Ovary (tissue), 9 donors: ENCODE data around the gene MAP1LC3B2. TPM values are rescaled to one million over a fixed set of nuclear protein-coding genes. Genes with fewer than 3 reads are reported as not detected.

ENCODE experiments used
- DNase-seq, 5 donors: peaks; one replicate each; pipeline ENCODE4 v3.0.0-alpha.2; 2019 to 2020
- H3K27ac ChIP-seq, 2 donors: fragments of 200-600 bp; one replicate each; pipeline versions ENCODE4 v1.5.1 to v1.8.0; 2019 to 2022
- H3K27me3 ChIP-seq: fragments of 200-600 bp; one replicate; pipeline ENCODE4 v1.8.0; 2022
- H3K36me3 ChIP-seq: fragments of 200-600 bp; sonication (generic); one replicate; pipeline ENCODE4 v1.5.1; 2019
- H3K4me1 ChIP-seq: one replicate; pipeline ENCODE4 v1.8.1; 2013; ENCODE audit warnings: mild to moderate bottlenecking, moderate library complexity; ENCODE audit not compliant: insufficient read depth
- H3K4me3 ChIP-seq: fragments of 200-600 bp; sonication (generic); one replicate; pipeline ENCODE4 v1.5.1; 2017
- H3K9me3 ChIP-seq, 2 donors: fragments of 200-600 bp in 1 of 2; sonication (generic) in 1 of 2; one replicate each; pipeline versions ENCODE4 v1.5.1 to v1.8.1; 2013 to 2019; ENCODE audit warnings: mild to moderate bottlenecking in 1 of 2, moderate library complexity in 1 of 2
- CTCF ChIP-seq, 3 donors: fragments of 450-650 bp in 2 of 3; fragments of 200-600 bp in 1 of 3; IDR thresholded peaks; one replicate each; pipeline versions ENCODE4 v1.5.1 to v1.8.0; 2016 to 2022; ENCODE audit warnings: antibody characterized with exemption in 3 of 3, mild to moderate bottlenecking in 1 of 3
- EP300 ChIP-seq: sonication (generic); formaldehyde crosslinking; IDR thresholded peaks from one replicate; pipeline ENCODE4 v1.6.1; 2017; ENCODE audit warnings: antibody characterized with exemption
- POLR2A ChIP-seq: fragments of 450-650 bp; IDR thresholded peaks from one replicate; pipeline ENCODE4 v1.6.1; 2017; ENCODE audit warnings: antibody characterized with exemption, mild to moderate bottlenecking, moderate library complexity
- WGBS, 3 donors: extraction: QIAGEN DNeasy Blood & Tissue Kit in 1 of 3; methylation state at CpG; one replicate each; pipeline versions ENCODE4 v1.1.5 to v1.1.7; 2013 to 2017; 5-methylcytosine and 5-hydroxymethylcytosine counted together
- intact Hi-C, 4 donors: fragments of 100-400 bp; cut with DNase I; formaldehyde crosslinking; loops; one replicate each; pipeline versions ENCODE4 v1.11.0 to v1.15.1; 2022 to 2023
- polyA plus RNA-seq, 2 donors: library from polyadenylated mRNA; stranded (reverse); fragments of 200-250 nt in 1 of 2; fragments of 350-450 nt in 1 of 2; fragmentation: Illumina TruSeq in 1 of 2; extraction: RNeasy Lipid Tissue Mini Kit (QIAGEN cat#74804) in 1 of 2; gene quantifications; one replicate each; pipeline ENCODE4 v1.2.3, GENCODE V29; 2013 to 2014
- total RNA-seq, 7 donors: library from RNA; depleted of rRNA in 2 of 7; stranded (reverse); fragments of >200 nt in 2 of 7; fragmentation: NEBNext Ultra II Directional in 3 of 7; extraction: Animal tissue kit (Norgen Biotek cat#: 25700) in 3 of 7; gene quantifications; one replicate each; pipeline versions ENCODE4 v1.1.0 to v1.2.4, GENCODE V29; 2016 to 2023
- donor health status: DM: no; HTN: no; CAD: no; lungs with moderate emphysema.
- donor health status: DM: no; HTN: no; CAD: no.
- donor health status: Bipolar disorder and iron deficiency.
- donor health status: DM: yes; HTN: yes; CAD: no.
- donor health status: DM: no; HTN: no; CAD: no.
- donor health status: DM: yes; HTN: yes; CAD: no.

The MAP1LC3B2 gene
- total and polyA plus RNA-seq, 9 donors, result 0.80 to 9.9 (median 3.1) TPM

GRCh38 chr12:116613256-116613655, 54.1 kb downstream of the MAP1LC3B2 start:
- Histone ChIP-seq H3K4me3 (no peak overlapping the region), H3K27ac (no peak overlapping the region), H3K4me1 (no peaks in the 10 kb centered on the region), H3K9me3 (no peaks in the 10 kb centered on the region), H3K36me3 (no peaks in the 10 kb centered on the region), H3K27me3 (no peaks in the 10 kb centered on the region)
- no peak for DNase-seq
- 72 to 85% (median 78%) methylated on average over 8 of the region's 8 CpGs for WGBS, 3 donors
- intact Hi-C loops, result no loop called here
- no peak for TF ChIP-seq POLR2A
- no peak for TF ChIP-seq CTCF (IDR thresholded peaks at IDR 0.05)
- TF ChIP-seq EP300, result no peak

GRCh38 chr12:116614194-116614915, 55.2 kb downstream of the MAP1LC3B2 start:
- H3K36me3 ChIP-seq, result no peaks in the 10 kb centered on the region
- intact Hi-C loops, result no loop called here
- TF ChIP-seq EP300, result no peak
- no peak for TF ChIP-seq CTCF (IDR thresholded peaks at IDR 0.05)
- TF ChIP-seq POLR2A, result no peak
- no peaks in the 10 kb centered on the region for H3K9me3 ChIP-seq
- no peak overlapping the region for H3K27ac ChIP-seq
- no peak for DNase-seq
- WGBS, 3 donors, result 78 to 86% (median 84%) methylated on average over 11 of the region's 11 CpGs
- H3K4me1 ChIP-seq, result no peaks in the 10 kb centered on the region
- no peak overlapping the region for H3K4me3 ChIP-seq
- H3K27me3 ChIP-seq, result no peaks in the 10 kb centered on the region

- no peak for TF ChIP-seq EP300
- TF ChIP-seq POLR2A, result no peak
- no peak for TF ChIP-seq CTCF (IDR thresholded peaks at IDR 0.05)
- 58 to 64% (median 59%) methylated on average over 13 of the region's 13 CpGs for WGBS, 3 donors
- no peaks in the 10 kb centered on the region for H3K4me1 ChIP-seq
- H3K27ac ChIP-seq, result no peak overlapping the region
- intact Hi-C loops, result no loop called here
- H3K36me3 ChIP-seq, result no peaks in the 10 kb centered on the region
- no peaks in the 10 kb centered on the region for H3K9me3 ChIP-seq
- H3K4me3 ChIP-seq, result no peak overlapping the region
- no peaks in the 10 kb centered on the region for H3K27me3 ChIP-seq
- no peak for DNase-seq
Measured at GRCh38 chr12:116615141-116615861, 56.1 kb downstream of the MAP1LC3B2 start.

- no peak for DNase-seq
- H3K4me3 ChIP-seq, result no peak overlapping the region
- H3K9me3 ChIP-seq, result no peaks in the 10 kb centered on the region
- TF ChIP-seq EP300 (no peak), POLR2A (no peak), CTCF (IDR thresholded peaks at IDR 0.05) (no peak)
- no peaks in the 10 kb centered on the region for H3K27me3 ChIP-seq
- H3K4me1 ChIP-seq, result no peaks in the 10 kb centered on the region
- 82 to 88% (median 87%) methylated on average over 12 of the region's 12 CpGs for WGBS, 3 donors
- intact Hi-C loops, result no loop called here
- H3K36me3 ChIP-seq, result no peaks in the 10 kb centered on the region
- no peak overlapping the region for H3K27ac ChIP-seq
Measured at GRCh38 chr12:116616536-116617248, 57.5 kb downstream of the MAP1LC3B2 start.
